ENCODE measurements around the gene CACNA1I. TPM values are rescaled to one million over a fixed set of nuclear protein-coding genes. Genes with fewer than 3 reads are reported as not detected.

The CACNA1I gene
- total and polyA plus RNA-seq, 2 of the 8 experiments (the other 6 are each of a cell fraction or from before 2014, with no cell fraction given), result 0.77 to 1.2 TPM

- TF ChIP-seq CHD7 (IDR thresholded peaks at IDR 0.05; ENCODE audit: insufficient replicate concordance, low read length), result no peak
- no peak for TF ChIP-seq YY1 (IDR thresholded peaks at IDR 0.05; ENCODE audit: low read depth, low read length)
- no peak for TF ChIP-seq SIN3A (conservative IDR thresholded peaks at IDR 0.05 in 1 of 2, IDR thresholded peaks at IDR 0.05 in 1 of 2; ENCODE audit: low read depth in 1 of 2, low read length in 2 of 2)
- no peak for TF ChIP-seq POLR2AphosphoS5 (IDR thresholded peaks at IDR 0.05; ENCODE audit: low read depth, low read length)
- no peak for TF ChIP-seq SP1 (IDR thresholded peaks at IDR 0.05; ENCODE audit: low read depth, low read length)
- no peak for TF ChIP-seq RNF2 (IDR thresholded peaks at IDR 0.05; ENCODE audit: borderline replicate concordance, low read depth, low read length, missing control alignments, poor library complexity, severe bottlenecking)
- no peak for TF ChIP-seq SP2 (IDR thresholded peaks at IDR 0.05; ENCODE audit: low read length)
- TF ChIP-seq BACH1 (IDR thresholded peaks at IDR 0.05; ENCODE audit: low read length), result no peak
- TF ChIP-seq FOSL1 (IDR thresholded peaks at IDR 0.05; ENCODE audit: insufficient read depth, low read depth, low read length), result no peak
- no peak for TF ChIP-seq TEAD4 (IDR thresholded peaks at IDR 0.05; ENCODE audit: low read depth, low read length)
Observed at GRCh38 chr22:39597236-39597869, 26.8 kb downstream of the CACNA1I start (continued).
